Measurements from ENCODE around the gene TLCD2. TPM values are rescaled to one million over a fixed set of nuclear protein-coding genes. Genes with fewer than 3 reads are reported as not detected.

TLCD2 gene
- total RNA-seq, 2 donors from 2014 or later, result 3.7 to 6.0 TPM

DNA sequence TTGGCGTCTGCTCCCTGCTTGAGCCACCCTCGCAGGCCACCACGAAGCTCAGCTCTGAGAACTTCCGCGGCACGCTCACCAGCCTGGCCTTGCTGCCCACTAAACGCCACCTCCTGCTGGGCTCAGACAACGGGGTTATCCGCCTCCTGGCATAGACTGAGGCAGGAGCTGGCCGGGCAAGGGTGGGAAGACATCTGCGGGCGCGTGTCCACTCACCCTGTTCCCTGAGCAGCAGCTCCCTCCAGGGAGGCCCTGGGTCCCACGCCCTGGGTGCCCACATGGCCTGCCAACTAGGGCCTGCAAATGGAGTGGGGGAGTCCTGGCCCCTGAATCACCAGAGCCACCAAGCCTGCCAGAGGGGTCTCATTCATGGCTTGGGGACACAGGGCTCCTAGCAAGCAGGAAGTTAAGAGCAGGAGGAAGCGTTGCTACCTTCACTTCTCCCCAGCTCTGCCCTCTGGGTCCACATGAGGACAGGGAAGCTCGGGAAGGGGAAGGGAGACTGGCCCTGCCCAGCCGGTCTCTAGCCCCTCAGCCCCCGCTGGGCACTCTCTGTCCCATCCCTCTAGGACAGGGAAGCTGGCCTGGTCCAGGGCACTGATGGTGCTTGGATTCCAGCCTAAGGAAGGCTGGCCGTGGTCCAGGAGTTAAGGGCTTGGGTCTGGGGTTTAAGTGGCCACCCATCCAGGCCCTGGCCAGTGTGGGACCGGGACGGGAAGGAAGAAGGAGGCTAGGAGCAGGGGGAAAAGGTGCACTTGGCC lies 27.5 kb upstream of the TLCD2 start:
- DNase-seq (peak; percentile 30), ATAC-seq (peak in 1 of 2 donors; percentile 38)
- intact Hi-C loops (cut with DNase I), result no loop called here

DNA sequence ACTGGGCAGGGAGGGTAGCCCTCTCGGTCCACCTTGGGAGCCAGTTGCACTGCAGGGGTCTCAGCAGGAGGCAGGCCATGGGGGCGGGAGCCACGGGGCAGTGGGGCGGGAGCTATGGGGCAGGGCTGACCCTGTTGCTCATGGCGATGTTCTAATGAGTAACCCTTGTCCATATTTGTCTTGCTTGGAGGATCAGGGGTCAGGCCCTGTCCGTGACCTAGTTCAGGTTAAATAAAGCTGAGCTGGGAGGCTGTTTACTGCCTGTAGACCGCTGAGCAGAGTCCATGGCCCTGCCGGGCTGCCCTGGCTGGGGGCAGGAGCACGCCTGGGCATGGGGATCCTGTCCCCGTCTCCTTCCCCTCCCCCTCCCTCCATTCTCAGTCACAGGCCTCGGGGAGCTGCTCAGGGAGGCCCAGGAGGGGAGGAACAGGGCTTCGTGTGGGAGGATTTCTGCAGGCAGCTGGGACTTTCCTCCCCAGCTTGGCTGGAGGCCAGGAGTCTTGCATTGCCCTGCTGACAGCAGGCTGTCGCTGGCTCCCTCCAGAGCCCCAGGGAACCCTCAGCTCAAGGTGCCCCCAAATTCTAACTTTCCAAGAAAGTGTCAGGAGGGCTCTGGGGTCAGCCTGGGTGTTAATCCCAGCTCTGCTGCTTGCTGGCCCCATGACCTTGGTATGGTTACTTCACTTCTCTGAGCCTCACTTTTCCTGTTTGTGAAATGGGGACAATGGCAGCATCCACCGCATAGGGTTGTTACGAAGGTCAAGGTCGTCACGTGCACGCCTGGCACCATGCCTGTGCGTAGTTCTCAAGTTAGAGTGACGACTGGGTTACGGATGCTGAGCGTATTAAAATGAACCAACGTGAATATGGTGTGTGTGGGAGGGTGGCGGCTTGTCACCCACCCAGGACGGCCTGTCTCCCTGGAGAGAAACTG lies 26.4 kb upstream of the TLCD2 start:
- peak; percentile 82 for DNase-seq
- peak; percentile 67 to 71 for ATAC-seq
- intact Hi-C loops (cut with DNase I), result no loop called here

DNA sequence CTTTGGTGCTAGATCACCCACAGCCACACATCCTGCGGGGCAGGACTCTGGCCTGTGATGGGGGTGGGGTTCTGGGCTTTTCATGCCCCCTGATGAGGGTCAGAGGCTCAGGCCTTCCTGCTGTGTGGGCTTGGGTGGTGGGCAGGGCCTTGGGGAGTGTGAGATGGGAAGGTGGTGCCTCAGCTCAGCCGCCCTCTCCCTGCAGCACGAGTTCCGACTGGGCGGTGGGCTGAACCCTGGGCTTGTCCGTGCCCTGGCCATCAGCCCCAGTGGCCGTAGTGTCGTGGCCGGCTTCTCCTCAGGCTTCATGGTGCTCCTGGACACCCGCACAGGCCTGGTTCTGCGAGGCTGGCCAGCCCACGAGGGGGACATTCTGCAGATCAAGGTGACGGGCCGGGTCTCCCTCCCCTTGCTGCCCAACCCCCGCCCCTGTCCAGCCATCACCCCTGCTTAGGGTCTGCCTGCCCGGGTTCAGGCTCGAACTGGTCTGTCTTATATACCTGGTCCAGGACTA lies 25.7 kb upstream of the TLCD2 start:
- intact Hi-C loops (cut with DNase I), result no loop called here
- ATAC-seq (no peak), DNase-seq (peak; percentile 23)

DNA sequence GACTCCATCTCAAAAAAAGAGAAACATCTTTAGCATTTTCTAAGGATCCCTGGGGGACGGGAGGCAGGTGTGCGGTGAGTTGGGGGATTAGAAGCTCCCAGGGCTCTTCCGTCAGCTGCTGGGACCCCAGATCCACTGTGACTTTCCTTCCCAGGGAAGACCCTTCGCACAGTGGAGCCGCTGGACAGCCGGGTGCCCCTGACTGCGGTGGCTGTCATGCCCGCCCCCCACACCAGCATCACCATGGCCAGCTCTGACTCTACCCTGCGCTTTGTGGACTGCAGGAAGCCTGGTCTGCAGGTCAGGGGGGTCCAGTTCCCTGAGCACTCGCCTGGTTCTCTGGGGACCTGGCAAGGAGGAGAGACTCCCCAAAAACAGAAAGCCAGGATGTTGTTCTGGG lies 25.2 kb upstream of the TLCD2 start:
- no peak for ATAC-seq
- intact Hi-C loops (cut with DNase I), result no loop called here
- DNase-seq, result peak; percentile 13

DNA sequence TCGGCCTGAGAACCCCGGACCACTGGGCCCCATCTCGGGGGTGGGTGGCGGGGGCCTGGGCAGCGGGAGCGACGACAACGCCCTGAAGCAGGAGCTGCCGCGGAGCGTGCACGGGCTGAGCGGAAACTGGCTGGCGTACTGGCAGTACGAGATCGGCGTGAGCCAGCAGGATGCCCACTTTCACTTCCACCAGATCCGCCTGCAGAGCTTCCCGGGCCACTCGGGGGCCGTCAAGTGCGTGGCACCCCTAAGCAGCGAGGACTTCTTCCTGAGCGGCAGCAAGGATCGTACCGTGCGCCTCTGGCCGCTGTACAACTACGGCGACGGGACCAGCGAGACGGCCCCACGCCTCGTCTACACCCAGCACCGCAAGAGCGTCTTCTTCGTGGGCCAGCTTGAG lies 23.6 kb upstream of the TLCD2 start:
- intact Hi-C loops (cut with DNase I), result no loop called here
- no peak for ATAC-seq
- peak; percentile 23 for DNase-seq

DNA sequence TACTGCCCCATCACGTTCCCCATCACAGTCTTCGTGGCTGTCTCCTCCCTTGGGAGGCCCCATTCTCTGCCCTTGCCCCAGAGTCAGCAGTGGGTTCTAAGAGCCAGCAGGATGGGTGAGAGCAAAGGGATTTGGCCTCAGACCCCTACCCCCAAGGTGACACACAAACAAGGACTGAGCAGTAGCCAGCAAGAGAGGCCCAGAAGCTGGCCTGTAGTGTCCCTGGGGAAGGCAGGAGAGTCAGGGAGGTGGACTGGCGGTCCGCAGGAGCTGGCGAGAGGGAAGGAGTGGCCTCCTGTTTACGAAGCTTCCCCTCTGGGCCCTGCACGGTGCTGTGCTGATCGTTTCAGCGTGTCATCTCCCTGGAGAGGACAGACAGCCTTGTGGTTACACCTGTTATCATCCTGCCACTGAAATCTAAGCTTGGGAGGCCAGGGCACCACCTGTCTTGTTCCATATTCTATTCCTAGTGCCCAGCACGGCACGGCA lies 22.7 kb upstream of the TLCD2 start:
- no peak for ATAC-seq
- intact Hi-C loops (cut with DNase I), result no loop called here
- no peak for DNase-seq

DNA sequence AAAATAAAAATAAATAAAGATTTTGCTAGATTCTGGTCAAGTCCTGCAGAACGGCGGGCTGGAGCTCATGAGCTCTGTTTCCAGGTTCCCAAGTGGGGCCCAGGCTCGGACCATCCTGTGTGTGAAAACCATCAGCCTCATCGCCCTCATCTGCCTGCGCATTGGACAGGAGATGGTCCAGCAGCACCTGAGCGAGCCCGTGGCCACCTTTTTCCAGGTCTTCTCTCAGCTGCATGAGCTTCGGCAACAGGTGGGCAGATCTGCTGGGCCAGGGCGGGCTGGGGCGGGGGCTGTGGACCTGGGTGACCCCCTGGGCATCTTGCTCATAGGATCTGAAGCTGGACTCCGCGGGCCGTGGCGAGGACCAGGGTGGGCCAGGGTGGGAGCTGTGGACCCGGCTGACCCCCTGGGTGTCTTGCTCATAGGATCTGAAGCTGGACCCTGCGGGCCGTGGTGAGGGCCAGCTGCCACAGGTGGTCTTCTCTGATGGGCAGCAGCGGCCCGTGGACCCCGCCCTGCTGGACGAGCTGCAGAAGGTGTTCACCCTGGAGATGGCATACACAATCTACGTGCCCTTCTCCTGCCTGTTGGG lies 22.2 kb upstream of the TLCD2 start:
- ATAC-seq (no peak), DNase-seq (no peak)
- intact Hi-C loops (cut with DNase I), result no loop called here

DNA sequence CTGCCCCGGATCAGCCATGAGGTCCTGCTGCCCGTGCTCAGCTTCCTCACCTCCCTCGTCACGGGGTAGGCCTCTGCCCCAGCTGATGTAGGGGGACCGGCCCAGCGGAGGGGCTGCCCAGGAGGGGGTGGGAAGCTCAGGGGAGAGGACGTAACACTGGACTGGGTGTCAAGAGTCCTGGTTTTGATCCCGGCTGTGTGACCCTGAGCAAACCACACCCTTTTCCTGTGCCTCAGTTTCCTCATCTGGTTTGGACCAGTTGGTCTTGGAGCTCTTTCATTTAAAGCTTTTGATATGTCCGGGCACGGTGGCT lies 21.0 kb upstream of the TLCD2 start:
- peak in 1 of 2 donors; percentile 2 for ATAC-seq
- intact Hi-C loops (cut with DNase I), result no loop called here
- DNase-seq, result no peak

DNA sequence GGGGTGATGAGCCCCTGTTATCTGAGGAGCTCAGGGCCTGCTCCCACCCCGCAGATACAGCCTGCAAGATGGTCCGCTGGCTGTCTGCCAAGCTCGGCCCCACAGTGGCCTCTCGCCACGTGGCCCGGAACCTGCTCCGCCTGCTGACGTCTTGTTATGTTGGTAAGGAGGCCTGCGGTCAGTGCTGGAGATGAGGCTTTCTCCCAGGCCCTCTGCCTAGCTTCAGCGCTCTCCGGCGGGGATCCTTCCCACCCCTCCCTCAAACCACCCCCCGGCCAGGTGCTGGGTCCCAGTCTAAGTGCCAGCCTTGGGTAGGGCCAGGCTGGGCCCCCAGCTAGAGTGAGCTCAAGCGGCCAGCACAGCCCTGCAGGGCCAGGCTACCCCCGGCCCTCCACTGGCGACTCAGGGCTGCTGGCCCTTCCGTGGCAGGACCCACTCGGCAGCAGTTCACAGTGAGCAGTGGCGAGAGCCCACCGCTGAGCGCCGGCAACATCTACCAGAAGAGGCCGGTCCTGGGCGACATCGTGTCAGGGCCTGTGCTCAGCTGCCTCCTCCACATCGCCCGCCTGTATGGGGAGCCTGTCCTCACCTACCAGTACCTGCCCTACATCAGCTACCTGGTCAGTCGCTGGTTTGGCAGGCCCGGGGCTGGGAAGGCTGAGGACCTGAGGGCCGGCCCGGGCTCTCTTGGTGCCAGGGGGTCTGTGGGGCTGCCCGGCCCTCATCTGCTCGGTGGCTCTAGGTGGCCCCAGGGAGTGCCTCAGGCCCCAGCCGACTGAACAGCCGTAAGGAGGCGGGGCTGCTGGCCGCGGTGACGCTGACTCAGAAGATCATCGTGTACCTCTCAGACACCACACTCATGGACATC lies 20.4 kb upstream of the TLCD2 start:
- DNase-seq (peak; percentile 87), ATAC-seq (peak; percentile 86 to 88)
- intact Hi-C loops (cut with DNase I), result no loop called here

DNA sequence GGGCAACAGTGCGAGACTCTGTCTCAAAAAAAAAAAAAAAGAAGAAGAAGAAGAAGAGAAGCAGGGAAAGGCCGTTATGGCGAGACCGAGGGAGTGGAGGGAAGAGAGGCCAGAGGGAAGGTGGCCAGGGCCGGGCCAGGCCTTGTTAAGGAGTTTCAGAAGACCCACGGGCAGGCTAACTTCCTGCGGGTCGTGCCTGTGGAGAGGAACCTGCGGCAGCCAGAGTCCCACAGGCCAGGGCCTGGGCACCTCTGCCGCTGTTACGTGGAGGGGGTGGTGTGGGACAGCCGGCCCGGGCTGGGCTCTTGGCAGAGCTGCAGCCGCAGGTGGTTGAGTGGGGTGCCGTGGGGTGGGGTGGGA lies 19.8 kb upstream of the TLCD2 start:
- intact Hi-C loops (cut with DNase I), result no loop called here
- ATAC-seq (peak; percentile 29 to 43), DNase-seq (no peak)

DNA sequence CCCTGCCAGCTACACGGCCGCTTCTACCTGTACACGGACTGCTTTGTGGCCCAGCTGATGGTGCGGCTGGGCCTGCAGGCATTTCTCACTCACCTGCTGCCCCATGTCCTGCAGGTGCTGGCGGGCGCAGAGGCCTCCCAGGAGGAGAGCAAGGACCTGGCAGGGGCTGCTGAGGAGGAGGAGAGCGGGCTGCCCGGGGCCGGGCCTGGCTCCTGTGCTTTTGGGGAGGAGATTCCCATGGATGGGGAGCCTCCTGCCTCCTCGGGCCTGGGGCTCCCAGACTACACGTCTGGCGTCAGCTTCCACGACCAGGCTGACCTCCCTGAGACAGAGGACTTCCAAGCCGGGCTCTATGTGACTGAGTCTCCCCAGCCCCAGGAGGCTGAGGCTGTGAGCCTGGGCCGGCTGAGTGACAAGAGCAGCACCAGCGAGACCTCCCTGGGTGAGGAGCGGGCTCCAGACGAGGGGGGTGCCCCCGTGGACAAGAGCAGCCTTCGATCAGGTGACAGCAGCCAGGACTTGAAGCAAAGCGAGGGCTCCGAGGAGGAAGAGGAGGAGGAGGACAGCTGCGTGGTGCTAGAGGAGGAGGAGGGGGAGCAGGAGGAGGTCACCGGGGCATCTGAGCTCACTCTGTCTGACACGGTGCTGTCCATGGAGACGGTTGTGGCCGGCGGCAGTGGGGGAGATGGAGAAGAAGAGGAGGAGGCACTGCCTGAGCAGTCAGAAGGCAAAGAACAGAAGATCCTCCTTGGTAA lies 17.9 kb upstream of the TLCD2 start:
- DNase-seq, result no peak
- no peak for ATAC-seq
- intact Hi-C loops (cut with DNase I), result no loop called here

DNA sequence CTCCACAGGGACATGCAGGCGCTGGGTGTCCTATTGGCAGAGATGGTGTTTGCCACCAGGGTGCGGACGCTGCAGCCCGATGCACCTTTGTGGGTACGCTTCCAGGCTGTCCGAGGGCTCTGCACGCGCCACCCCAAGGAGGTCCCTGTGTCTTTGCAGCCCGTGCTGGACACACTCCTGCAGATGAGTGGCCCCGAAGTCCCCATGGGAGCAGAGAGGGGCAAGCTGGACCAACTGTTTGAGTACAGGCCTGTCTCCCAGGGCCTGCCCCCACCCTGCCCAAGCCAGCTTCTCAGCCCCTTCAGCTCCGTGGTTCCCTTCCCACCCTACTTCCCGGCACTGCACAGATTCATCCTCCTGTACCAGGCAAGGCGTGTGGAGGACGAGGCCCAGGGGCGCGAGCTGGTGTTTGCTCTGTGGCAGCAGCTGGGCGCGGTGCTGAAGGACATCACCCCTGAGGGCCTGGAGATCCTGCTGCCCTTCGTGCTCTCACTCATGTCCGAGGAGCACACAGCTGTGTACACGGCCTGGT lies 17.1 kb upstream of the TLCD2 start:
- no peak for DNase-seq
- ATAC-seq, result no peak
- intact Hi-C loops (cut with DNase I), result no loop called here

DNA sequence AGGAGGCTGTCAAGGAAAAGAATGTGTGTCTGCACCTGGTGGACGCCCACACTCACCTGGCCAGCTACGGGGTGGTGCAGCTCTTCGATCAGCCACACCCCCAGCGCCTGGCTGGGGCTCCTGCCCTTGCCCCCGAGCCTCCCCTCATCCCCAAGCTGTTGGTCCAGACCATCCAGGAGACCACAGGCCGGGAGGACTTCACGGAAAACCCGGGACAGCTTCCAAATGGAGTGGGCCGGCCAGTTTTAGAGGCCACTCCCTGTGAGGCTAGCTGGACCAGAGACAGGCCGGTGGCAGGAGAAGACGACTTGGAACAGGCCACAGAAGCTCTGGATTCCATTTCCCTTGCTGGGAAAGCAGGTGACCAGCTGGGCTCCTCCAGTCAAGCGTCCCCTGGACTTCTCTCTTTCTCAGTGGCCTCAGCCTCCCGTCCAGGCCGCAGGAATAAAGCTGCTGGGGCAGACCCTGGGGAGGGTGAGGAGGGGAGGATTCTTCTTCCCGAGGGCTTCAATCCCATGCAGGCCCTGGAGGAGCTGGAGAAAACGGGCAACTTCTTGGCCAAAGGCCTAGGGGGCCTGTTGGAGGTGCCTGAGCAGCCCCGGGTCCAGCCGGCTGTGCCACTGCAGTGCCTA lies 16.6 kb upstream of the TLCD2 start:
- intact Hi-C loops (cut with DNase I), result no loop called here
- DNase-seq (no peak), ATAC-seq (no peak)

DNA sequence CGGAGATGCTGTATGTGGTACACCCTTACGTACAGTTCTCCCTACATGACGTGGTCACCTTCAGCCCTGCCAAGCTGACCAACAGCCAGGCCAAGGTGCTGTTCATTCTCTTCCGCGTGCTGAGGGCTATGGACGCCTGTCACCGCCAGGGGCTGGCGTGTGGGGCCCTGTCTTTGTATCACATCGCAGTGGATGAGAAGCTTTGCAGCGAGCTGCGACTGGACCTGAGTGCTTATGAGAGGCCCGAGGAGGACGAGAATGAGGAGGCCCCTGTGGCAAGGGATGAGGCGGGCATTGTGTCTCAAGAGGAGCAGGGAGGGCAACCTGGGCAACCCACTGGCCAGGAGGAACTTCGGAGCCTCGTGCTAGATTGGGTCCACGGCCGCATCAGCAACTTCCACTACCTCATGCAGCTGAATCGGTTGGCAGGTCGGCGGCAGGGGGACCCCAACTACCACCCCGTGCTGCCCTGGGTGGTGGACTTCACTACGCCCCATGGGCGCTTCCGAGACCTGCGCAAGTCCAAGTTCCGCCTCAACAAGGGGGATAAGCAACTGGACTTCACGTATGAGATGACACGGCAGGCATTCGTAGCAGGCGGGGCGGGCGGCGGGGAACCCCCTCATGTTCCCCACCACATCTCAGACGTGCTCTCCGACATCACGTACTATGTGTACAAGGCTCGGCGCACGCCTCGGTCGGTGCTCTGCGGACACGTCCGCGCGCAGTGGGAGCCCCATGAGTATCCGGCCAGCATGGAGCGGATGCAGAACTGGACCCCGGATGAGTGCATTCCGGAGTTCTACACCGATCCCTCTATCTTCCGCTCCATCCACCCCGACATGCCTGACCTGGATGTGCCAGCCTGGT lies 15.7 kb upstream of the TLCD2 start:
- intact Hi-C loops (cut with DNase I), result no loop called here
- no peak for ATAC-seq
- no peak for DNase-seq

DNA sequence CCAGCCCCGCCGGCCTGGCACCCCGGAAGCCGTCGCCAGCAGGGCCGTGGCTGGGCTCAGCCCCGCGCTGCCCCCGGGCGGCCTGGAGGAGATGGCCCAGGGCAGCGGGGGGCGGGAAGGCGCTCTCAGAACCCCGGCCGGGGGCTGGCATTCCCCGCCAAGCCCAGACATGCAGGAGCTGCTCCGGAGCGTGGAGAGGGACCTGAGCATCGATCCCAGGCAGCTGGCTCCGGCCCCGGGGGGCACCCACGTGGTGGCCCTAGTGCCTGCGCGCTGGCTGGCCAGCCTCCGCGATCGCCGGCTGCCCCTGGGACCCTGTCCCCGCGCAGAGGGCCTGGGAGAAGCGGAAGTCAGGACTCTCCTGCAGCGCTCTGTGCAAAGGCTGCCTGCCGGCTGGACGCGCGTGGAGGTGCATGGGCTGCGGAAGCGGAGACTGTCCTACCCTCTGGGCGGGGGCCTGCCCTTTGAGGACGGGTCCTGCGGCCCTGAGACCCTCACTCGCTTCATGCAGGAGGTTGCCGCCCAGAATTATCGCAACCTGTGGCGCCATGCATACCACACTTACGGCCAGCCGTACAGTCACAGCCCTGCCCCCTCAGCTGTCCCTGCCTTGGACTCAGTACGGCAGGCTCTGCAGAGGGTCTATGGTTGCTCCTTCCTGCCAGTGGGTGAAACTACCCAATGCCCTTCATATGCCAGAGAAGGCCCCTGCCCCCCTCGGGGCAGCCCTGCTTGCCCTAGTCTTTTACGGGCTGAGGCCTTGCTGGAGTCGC lies 14.9 kb upstream of the TLCD2 start:
- intact Hi-C loops (cut with DNase I), result loop anchor here (5.0 kb wide), 2 partner anchors 57 to 152 kb away; no protein-coding TSS in a partner anchor
- ATAC-seq, result peak; percentile 65 to 68

More for the DNA sequence above, 14.9 kb upstream of the TLCD2 start:
- DNase-seq, result no peak
